Gastrocnemius medialis (tissue), 4 donors: Measurements from ENCODE around the gene YWHAE. TPM values are rescaled to one million over a fixed set of nuclear protein-coding genes. Genes with fewer than 3 reads are reported as not detected.

Experiments
- ATAC-seq, 2 donors: fragments of 150-250 bp; one replicate each; pipeline ENCODE4 v1.9.1; 2016
- DNase-seq, 2 donors: peaks; one replicate each; pipeline ENCODE4 v3.0.0-alpha.2; 2019
- H3K27ac ChIP-seq, 4 donors: fragments of 200-600 bp; sonication (generic); 1 replicate in 1 of 4; 2 replicates in 3 of 4; pipeline ENCODE4 v1.5.1; 2016 to 2018; ENCODE audit warnings: mild to moderate bottlenecking in 2 of 4, moderate library complexity in 1 of 4
- H3K27me3 ChIP-seq, 3 donors: fragments of 200-600 bp; sonication (generic) in 2 of 3; 1 replicate in 1 of 3; 2 replicates in 2 of 3; pipeline versions ENCODE4 v1.5.1 to v1.6.0; 2016 to 2019; ENCODE audit warnings: mild to moderate bottlenecking in 1 of 3, moderate library complexity in 1 of 3
- H3K36me3 ChIP-seq, 2 donors: fragments of 200-600 bp; sonication (generic) in 1 of 2; one replicate each; pipeline ENCODE4 v1.5.1; 2017 to 2018
- H3K4me1 ChIP-seq, 2 donors: fragments of 200-600 bp; sonication (generic) in 1 of 2; one replicate each; pipeline ENCODE4 v1.5.1; 2016 to 2017; ENCODE audit warnings: mild to moderate bottlenecking in 2 of 2
- H3K4me3 ChIP-seq, 4 donors: fragments of 200-600 bp; sonication (generic) in 3 of 4; 1 replicate in 1 of 4; 2 replicates in 3 of 4; pipeline ENCODE4 v1.5.1; 2016 to 2019; ENCODE audit warnings: mild to moderate bottlenecking in 2 of 4
- H3K9me3 ChIP-seq, 3 donors: fragments of 200-600 bp; sonication (generic) in 2 of 3; 1 replicate in 1 of 3; 2 replicates in 2 of 3; pipeline ENCODE4 v1.5.1; 2016 to 2019
- CTCF ChIP-seq, 5 experiments: fragments of 450-650 bp in 3 of 5; fragments of 200-600 bp in 2 of 5; sonication (generic) in 2 of 5; IDR thresholded peaks in 4 of 5; conservative IDR thresholded peaks in 1 of 5; 1 replicate in 4 of 5; 2 replicates in 1 of 5; pipeline ENCODE4 v1.5.1; 2016 to 2019; ENCODE audit warnings: antibody characterized with exemption in 5 of 5, mild to moderate bottlenecking in 3 of 5, moderate library complexity in 3 of 5
- POLR2A ChIP-seq, 2 donors: fragments of 450-650 bp; IDR thresholded peaks; one replicate each; pipeline ENCODE4 v1.6.1; 2017; ENCODE audit warnings: antibody characterized with exemption in 2 of 2, mild to moderate bottlenecking in 2 of 2, moderate library complexity in 2 of 2
- in situ Hi-C, 4 donors: fragments of 200-750 bp; cut with MboI; loops; one replicate each; pipeline versions ENCODE4 v1.15.0 to v1.8.0; 2017; ENCODE audit warnings: low sequenced_read_pairs in 4 of 4
- intact Hi-C: fragments of 100-400 bp; cut with DNase I; formaldehyde crosslinking; loops from one replicate; pipeline ENCODE4 v1.15.1; 2023; ENCODE audit warnings: low total_unique reads
- total RNA-seq, 4 donors: library from RNA; depleted of rRNA; stranded (reverse); fragments of >200 nt; gene quantifications; one replicate each; pipeline versions ENCODE4 v1.1.0 to v1.2.3, GENCODE V29; 2016

The YWHAE gene
- total RNA-seq, 4 donors from 2014 or later: 915 to 1,814 (median 1,174) TPM

GRCh38 chr17:1325766-1326165 is 74.3 kb downstream of the YWHAE start:
- ATAC-seq (no peak), DNase-seq (no peak)
- Histone ChIP-seq H3K27ac (no peak overlapping the region), H3K27me3 (no peaks in the 10 kb centered on the region), H3K4me1 (no peaks in the 10 kb centered on the region), H3K4me3 (no peak overlapping the region), H3K36me3 (no peaks in the 10 kb centered on the region), H3K9me3 (no peaks in the 10 kb centered on the region)
- in situ Hi-C loops (no loop called here), intact Hi-C loops (no loop called here)
- TF ChIP-seq POLR2A (IDR thresholded peaks at IDR 0.05): no peak
- no peak for TF ChIP-seq CTCF (IDR thresholded peaks at IDR 0.05 in 4 of 5, conservative IDR thresholded peaks at IDR 0.05 in 1 of 5)

GRCh38 chr17:1324201-1324771 is 75.7 kb downstream of the YWHAE start:
- no peak for DNase-seq
- Histone ChIP-seq H3K27me3 (peaks cover 0 to 8% (median 0%) of the 10 kb centered on the region in 3 donors), H3K36me3 (no peaks in the 10 kb centered on the region), H3K27ac (no peak overlapping the region), H3K4me1 (no peaks in the 10 kb centered on the region), H3K4me3 (no peak overlapping the region), H3K9me3 (no peaks in the 10 kb centered on the region)
- no peak for TF ChIP-seq POLR2A (IDR thresholded peaks at IDR 0.05)
- TF ChIP-seq CTCF (IDR thresholded peaks at IDR 0.05 in 4 of 5, conservative IDR thresholded peaks at IDR 0.05 in 1 of 5): no peak
- intact Hi-C loops (no loop called here), in situ Hi-C loops (no loop called here)
- no peak for ATAC-seq

GRCh38 chr17:1323336-1323735 is 76.7 kb downstream of the YWHAE start:
- DNase-seq (no peak), ATAC-seq (no peak)

GRCh38 chr17:1322480-1322879 is 77.5 kb downstream of the YWHAE start:
- in situ Hi-C loops (no loop called here), intact Hi-C loops (no loop called here)
- Histone ChIP-seq H3K27me3 (peaks cover 0 to 8% (median 3%) of the 10 kb centered on the region in 3 donors), H3K36me3 (no peaks in the 10 kb centered on the region), H3K9me3 (no peaks in the 10 kb centered on the region), H3K27ac (no peak overlapping the region), H3K4me1 (peaks cover 3 to 5% of the 10 kb centered on the region in 2 donors), H3K4me3 (no peak overlapping the region)
- DNase-seq (no peak), ATAC-seq (no peak)
- no peak for TF ChIP-seq POLR2A (IDR thresholded peaks at IDR 0.05)
- no peak for TF ChIP-seq CTCF (IDR thresholded peaks at IDR 0.05 in 4 of 5, conservative IDR thresholded peaks at IDR 0.05 in 1 of 5)

More at GRCh38 chr17:1323336-1323735, 76.7 kb downstream of the YWHAE start:
- Histone ChIP-seq H3K27me3 (peaks cover 0 to 8% (median 3%) of the 10 kb centered on the region in 3 donors), H3K36me3 (no peaks in the 10 kb centered on the region), H3K27ac (no peak overlapping the region), H3K4me1 (peaks cover 3 to 5% of the 10 kb centered on the region in 2 donors), H3K4me3 (no peak overlapping the region), H3K9me3 (no peaks in the 10 kb centered on the region)
- in situ Hi-C loops: no loop called here
- intact Hi-C loops: no loop called here
- TF ChIP-seq CTCF (IDR thresholded peaks at IDR 0.05 in 4 of 5, conservative IDR thresholded peaks at IDR 0.05 in 1 of 5) (no peak), POLR2A (IDR thresholded peaks at IDR 0.05) (no peak)

GRCh38 chr17:1322014-1322428 is 78.0 kb downstream of the YWHAE start:
- in situ Hi-C loops (no loop called here), intact Hi-C loops (no loop called here)
- no peaks in the 10 kb centered on the region for H3K9me3 ChIP-seq
- no peaks in the 10 kb centered on the region for H3K36me3 ChIP-seq
- H3K4me1 ChIP-seq: peaks cover 3 to 5% of the 10 kb centered on the region in 2 donors
- H3K4me3 ChIP-seq: no peak overlapping the region
- DNase-seq: no peak
- TF ChIP-seq CTCF (IDR thresholded peaks at IDR 0.05 in 4 of 5, conservative IDR thresholded peaks at IDR 0.05 in 1 of 5) (no peak), POLR2A (IDR thresholded peaks at IDR 0.05) (no peak)
- H3K27me3 ChIP-seq: peaks cover 0 to 8% (median 3%) of the 10 kb centered on the region in 3 donors
- no peak for ATAC-seq
- no peak overlapping the region for H3K27ac ChIP-seq
